Bladder microvascular endothelial cell (primary cell): ENCODE results near the gene ZNF420. TPM values are rescaled to one million over a fixed set of nuclear protein-coding genes. Genes with fewer than 3 reads are reported as not detected.

Source experiments
- total RNA-seq: library from RNA; depleted of rRNA; stranded (reverse); fragments of >200 nt; gene quantifications from 2 replicates; pipeline ENCODE4 v1.2.3, GENCODE V29; 2014

The ZNF420 gene
- total RNA-seq = 3.4 and 7.2 TPM in 2 replicates

GRCh38 chr19:37077934-37078716, at the start of gene ZNF420:
ZNF420 (plus strand) TSS chr19:37078433; CDS start chr19:37089119, 10,686 bp downstream.

GRCh38 chr19:37172368-37173366, 94.4 kb downstream of the ZNF420 start, which contains the start of gene ZNF585A:
ZNF585A (minus strand) TSS chr19:37172695; CDS start chr19:37169910, 2,785 bp downstream.

Other genes starting within 250 kb of the ZNF420 start
- 5.0 and 12.5 TPM in 2 replicates for gene ZNF790, start 240.0 kb upstream of the ZNF420 start, total RNA-seq
- gene ZNF345, start 227.6 kb upstream of the ZNF420 start, total RNA-seq = 1.8 and 4.8 TPM in 2 replicates
- 0.81 and 2.1 TPM in 2 replicates for gene ZNF829, start 162.1 kb upstream of the ZNF420 start, total RNA-seq
- 3.6 and 9.4 TPM in 2 replicates for gene ZNF568, start 162.1 kb upstream of the ZNF420 start, total RNA-seq
- gene ZNF585A, start 94.3 kb downstream of the ZNF420 start, total RNA-seq = 4.2 and 6.4 TPM in 2 replicates
- gene ZNF585B, start 132.1 kb downstream of the ZNF420 start, total RNA-seq = 6.2 and 17.0 TPM in 2 replicates
- gene ZNF383, start 139.8 kb downstream of the ZNF420 start, total RNA-seq = 2.9 and 6.7 TPM in 2 replicates